Adipocyte (in vitro differentiated cells): ENCODE data around the gene RBM19.

Experiments
- DNase-seq: peaks from one replicate; pipeline ENCODE4 v3.0.0-alpha.2; 2015; ENCODE audit warnings: low read depth
- H3K27me3 ChIP-seq: replicated peaks from 2 replicates; pipeline ENCODE4 v1.7.0; 2013; ENCODE audit warnings: mild to moderate bottlenecking, low read length, moderate library complexity; ENCODE audit not compliant: control insufficient read depth, insufficient read depth
- H3K36me3 ChIP-seq: 2 replicates; pipeline ENCODE4 v1.7.0; 2013; ENCODE audit warnings: low read length, mild to moderate bottlenecking, moderate library complexity; ENCODE audit not compliant: control insufficient read depth, insufficient read depth, severe bottlenecking
- H3K4me1 ChIP-seq: 2 replicates; pipeline ENCODE4 v1.7.0; 2013; ENCODE audit warnings: mild to moderate bottlenecking, low read length, moderate library complexity; ENCODE audit not compliant: control insufficient read depth, insufficient read depth
- H3K4me3 ChIP-seq: 2 replicates; pipeline ENCODE4 v1.7.0; 2013; ENCODE audit warnings: mild to moderate bottlenecking, low read length, moderate library complexity
- H3K9ac ChIP-seq: 2 replicates; pipeline ENCODE4 v1.7.0; 2013; ENCODE audit warnings: mild to moderate bottlenecking, low read length, moderate library complexity
- H3K9me3 ChIP-seq: 2 replicates; pipeline ENCODE4 v1.7.0; 2013; ENCODE audit warnings: mild to moderate bottlenecking, low read length, moderate library complexity; ENCODE audit not compliant: control insufficient read depth

Gene RBM19

DNA sequence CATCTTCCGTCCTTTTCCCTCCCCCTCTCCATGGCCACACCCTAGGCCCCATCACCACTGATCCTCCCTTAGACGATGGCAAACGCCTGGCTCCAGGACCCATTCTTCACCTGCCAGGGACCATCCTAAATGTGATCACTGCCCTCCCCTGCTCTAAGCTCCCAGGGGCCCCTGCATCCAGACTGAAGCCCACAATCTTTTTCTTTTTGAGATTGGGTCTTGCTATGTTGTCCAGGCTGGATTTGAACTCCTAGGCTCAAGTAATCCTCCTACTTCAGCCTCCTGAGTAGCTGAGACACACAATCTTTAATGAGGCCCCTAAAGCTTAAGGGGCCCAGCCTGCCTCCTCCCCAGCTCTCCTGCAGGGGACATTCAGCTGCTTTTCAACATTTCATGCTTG, 15.3 kb downstream of the RBM19 start:
- Histone ChIP-seq H3K9me3 (no peaks in the 10 kb centered on the region), H3K4me3 (no peak overlapping the region), H3K27me3 (no peaks in the 10 kb centered on the region), H3K9ac (no peak overlapping the region), H3K36me3 (peaks cover 82% of the 10 kb centered on the region), H3K4me1 (no peaks in the 10 kb centered on the region)
- DNase-seq = no peak

DNA sequence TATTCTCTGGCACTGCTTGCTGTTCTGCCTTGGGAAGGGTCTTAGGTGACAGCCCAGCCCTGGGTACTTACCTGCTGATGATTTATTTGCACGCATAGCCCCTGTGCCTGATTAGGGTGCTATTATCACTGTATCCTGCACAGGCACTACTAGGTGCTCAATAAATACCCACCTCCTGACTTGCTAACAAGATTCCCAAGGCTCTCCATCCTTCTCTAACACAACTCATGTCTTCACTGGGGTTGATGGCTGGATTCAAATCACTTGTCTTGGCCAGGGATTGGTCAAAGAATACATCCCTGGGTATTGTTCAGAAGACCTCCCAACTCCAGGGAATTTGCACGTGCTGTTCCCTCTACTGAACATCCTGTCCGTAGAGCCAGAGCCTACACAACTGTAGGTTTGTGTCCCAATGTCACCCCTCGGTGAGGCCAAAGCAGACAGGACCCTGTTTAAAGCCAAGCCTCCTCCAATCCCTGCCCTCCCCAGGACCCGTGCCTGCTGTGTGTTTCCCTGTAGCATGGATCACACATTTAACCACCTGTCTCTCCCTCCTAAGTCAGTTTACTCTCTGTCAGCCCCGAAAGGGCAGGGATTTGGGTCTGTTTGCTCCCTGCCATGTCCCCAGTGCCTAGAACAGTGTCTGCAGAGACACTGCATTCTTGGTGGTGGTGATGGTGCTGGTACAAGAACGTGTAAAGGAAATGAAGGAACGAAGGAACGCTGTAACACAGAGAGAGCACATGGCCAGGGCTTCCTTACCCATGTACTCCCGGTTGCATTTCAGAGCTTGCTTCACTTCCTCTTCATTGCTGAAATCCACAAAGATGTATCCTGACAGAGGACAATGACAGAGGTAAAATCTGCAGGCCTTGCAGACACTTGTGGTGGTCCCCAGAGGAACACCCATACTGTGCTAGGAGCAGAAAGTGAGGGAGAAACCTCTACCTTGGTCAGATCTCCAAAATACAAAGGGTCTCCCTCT, 16.5 kb downstream of the RBM19 start:
- H3K36me3 ChIP-seq = peaks cover 81% of the 10 kb centered on the region
- H3K9me3 ChIP-seq = no peaks in the 10 kb centered on the region
- H3K9ac ChIP-seq = no peak overlapping the region
- no peaks in the 10 kb centered on the region for H3K27me3 ChIP-seq
- no peak overlapping the region for H3K4me3 ChIP-seq
- no peaks in the 10 kb centered on the region for H3K4me1 ChIP-seq
- no peak for DNase-seq

DNA sequence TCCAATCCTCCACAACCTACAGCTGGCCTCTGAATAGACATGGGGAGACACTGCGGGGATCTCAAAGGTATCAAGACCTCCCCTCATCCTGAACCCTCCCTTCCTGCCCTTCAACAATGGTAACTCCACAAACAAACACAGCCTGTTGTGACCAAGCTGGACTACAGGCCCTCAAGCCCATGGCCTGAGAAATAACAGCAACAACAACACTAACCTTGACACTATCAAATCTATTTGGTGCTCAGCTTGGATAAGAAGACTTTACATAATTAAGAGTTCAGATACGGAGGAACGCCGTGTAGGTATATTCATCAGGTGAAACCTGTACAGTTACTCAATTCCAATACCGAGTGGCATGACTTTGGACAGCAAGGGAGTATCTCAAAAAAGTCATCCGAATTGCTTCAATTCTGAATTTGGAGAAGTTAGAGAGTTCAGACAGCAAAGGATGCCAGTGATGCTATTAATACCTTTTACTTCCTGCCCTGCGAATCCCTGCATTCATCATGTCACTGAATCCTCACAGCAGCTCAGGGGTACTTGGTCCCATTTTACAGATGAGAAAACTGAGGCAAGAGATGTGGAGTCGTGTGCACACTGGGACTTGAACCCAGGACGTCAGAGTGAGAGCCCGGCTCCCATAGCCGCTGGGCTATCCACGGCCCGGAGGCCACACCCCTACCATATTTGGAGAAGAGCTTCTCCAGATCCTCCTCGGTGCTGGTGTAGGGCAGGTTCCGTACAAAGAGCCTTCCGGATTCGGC, 17.8 kb downstream of the RBM19 start:
- no peaks in the 10 kb centered on the region for H3K9me3 ChIP-seq
- no peak overlapping the region for H3K4me3 ChIP-seq
- no peaks in the 10 kb centered on the region for H3K27me3 ChIP-seq
- H3K9ac ChIP-seq = no peak overlapping the region
- no peaks in the 10 kb centered on the region for H3K4me1 ChIP-seq
- no peak for DNase-seq
- peaks cover 74% of the 10 kb centered on the region for H3K36me3 ChIP-seq

DNA sequence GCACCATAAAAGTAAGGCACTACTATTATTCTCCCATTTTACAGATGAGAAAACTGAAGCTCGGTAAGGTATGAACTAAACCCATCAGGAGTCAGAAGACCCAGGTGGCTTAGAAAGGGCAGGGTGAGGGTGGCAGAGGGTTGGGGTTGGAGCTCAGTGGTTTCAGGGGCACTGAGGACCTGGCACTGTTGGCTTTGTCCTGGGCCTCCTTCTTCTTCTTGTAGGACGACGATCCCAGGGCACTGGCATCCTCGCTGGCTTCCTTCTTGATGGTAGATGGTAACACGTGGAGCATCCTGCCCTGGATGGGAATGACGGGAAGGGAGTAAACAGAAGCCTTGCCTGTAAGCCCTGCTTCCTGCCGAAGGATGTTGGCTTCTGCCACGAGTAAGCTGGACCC, 19.9 kb downstream of the RBM19 start:
- Histone ChIP-seq H3K9me3 (no peaks in the 10 kb centered on the region), H3K9ac (no peak overlapping the region), H3K27me3 (no peaks in the 10 kb centered on the region), H3K4me1 (no peaks in the 10 kb centered on the region), H3K4me3 (no peak overlapping the region), H3K36me3 (peaks cover 75% of the 10 kb centered on the region)
- DNase-seq = no peak

DNA sequence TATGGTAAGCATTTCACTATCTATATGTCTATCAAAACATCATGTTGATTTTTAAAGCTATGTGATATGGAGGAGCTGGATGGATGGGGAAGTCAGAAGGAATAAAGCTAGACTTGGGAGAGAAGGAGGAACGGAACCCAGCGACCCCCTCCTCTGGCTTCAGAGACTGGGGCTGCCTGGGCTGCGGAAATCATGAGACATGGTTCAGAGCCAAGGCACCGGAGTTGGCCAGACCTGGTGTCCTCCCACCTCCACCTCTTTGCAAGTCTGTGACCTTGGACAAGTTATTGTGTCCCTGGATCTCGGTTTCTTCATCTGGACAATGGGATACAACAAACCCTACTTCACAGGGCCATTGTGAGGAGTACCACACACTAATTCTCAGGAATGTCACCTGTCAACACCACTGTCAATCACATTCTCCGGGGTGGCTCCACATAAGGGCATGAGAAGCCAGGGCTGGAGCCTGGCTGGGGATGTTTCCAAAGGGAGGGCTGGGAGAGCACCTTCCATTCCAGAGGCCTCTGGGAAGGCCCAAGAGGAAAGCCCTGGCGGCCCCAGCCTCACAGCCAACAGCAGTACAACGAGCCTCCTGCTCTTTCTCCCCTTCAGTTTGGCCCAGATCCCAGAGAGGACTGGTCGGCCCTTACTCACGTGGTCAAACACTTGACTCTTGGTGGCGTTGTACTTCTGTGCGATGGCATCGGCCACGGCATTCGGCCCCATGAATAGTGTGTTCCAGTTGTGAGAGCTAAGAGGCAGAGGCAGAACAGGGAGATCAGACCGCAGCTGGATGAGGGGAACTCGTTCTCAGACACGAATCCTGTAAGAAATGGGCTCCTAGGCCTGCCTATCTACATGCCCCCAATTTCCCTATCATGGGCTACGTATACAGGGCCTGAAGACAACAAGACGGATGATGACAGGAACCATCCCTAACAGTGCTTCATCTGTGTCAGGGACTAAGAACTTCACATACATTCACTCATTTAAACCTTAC, 20.7 kb downstream of the RBM19 start:
- H3K9me3 ChIP-seq = no peaks in the 10 kb centered on the region
- no peaks in the 10 kb centered on the region for H3K27me3 ChIP-seq
- DNase-seq = no peak
- no peak overlapping the region for H3K9ac ChIP-seq
- no peaks in the 10 kb centered on the region for H3K4me1 ChIP-seq
- peaks cover 82% of the 10 kb centered on the region for H3K36me3 ChIP-seq
- H3K4me3 ChIP-seq = no peak overlapping the region

DNA sequence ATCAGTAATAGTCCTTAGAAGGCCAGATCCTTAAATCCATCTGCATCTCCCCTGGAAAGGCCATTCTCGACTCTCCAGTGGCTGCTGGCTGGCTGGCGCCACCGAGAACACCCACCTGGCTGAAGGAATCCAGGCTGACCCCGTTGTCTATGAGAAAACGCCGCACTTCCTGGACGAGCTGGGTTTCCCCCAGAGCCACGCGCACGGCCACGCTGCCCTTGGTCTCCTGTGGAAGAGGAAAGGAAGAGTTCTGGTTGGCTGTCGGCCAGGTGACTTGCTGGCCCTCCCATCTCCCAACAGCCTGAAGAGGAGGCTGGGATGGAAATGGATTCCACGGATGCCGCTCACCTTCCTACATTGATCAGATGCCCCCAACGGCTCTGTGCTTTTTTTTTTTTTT, 23.9 kb downstream of the RBM19 start:
- no peak for DNase-seq
- Histone ChIP-seq H3K36me3 (peaks cover 77% of the 10 kb centered on the region), H3K9ac (no peak overlapping the region), H3K27me3 (no peaks in the 10 kb centered on the region), H3K4me1 (no peaks in the 10 kb centered on the region), H3K9me3 (no peaks in the 10 kb centered on the region), H3K4me3 (no peak overlapping the region)

DNA sequence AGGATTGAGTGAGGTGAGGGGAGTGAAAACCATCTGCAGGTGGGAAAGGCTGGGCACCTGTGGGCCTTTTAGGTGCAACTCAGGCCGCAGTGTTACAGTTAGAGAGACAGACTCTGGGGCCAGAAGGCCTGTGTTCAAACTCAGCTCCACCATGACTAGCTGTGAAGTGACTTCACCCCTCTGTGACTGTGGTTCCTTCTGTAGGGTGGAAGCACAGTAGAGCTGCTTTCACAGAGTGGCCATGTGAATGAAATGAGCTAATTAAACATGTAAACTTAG, 25.0 kb downstream of the RBM19 start:
- no peaks in the 10 kb centered on the region for H3K4me1 ChIP-seq
- no peak overlapping the region for H3K4me3 ChIP-seq
- H3K9ac ChIP-seq = no peak overlapping the region
- no peak for DNase-seq
- H3K27me3 ChIP-seq = no peaks in the 10 kb centered on the region
- peaks cover 72% of the 10 kb centered on the region for H3K36me3 ChIP-seq
- no peaks in the 10 kb centered on the region for H3K9me3 ChIP-seq

DNA sequence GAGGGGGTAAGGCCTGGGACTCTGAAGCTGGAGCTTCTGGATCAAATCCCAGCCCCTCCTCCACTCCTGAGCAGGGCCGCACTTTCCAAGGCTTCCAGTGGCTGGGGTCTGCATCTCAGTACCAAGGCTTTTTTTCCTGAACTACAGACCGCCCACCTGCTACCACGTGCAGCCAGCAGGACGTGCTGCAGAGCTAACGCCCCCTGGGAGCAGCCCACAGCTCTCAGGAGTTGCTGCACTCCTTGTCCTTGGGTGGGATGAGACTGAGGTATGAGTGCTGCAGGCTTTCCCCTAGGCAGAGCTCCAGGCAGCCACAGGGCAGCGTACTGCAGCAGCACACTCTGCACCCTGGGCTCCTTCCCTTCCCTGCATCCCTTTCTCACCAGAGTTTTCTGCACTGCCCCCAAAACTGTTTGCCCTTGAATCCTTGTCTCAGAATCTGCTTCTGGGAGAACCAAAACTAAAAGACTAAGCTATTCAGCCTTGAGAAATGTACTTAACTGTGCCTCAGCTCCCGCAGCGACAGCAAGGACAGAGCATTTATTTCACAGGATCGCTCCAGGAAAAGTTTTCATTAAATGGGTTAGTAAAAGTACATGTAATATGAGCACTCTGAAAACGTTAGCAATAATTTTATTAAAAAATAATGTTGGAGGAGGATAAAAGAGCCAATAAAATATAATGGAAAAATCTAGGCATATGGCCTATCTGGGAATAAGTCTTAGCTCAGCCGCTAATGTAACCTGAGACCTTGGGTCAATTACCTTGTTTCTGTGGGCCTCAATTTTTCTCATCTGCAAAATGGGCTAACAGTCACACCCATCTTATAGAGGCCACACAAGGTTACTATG, 25.5 kb downstream of the RBM19 start:
- Histone ChIP-seq H3K4me3 (no peak overlapping the region), H3K9ac (no peak overlapping the region), H3K9me3 (no peaks in the 10 kb centered on the region), H3K27me3 (no peaks in the 10 kb centered on the region), H3K4me1 (no peaks in the 10 kb centered on the region), H3K36me3 (peaks cover 66% of the 10 kb centered on the region)
- no peak for DNase-seq

DNA sequence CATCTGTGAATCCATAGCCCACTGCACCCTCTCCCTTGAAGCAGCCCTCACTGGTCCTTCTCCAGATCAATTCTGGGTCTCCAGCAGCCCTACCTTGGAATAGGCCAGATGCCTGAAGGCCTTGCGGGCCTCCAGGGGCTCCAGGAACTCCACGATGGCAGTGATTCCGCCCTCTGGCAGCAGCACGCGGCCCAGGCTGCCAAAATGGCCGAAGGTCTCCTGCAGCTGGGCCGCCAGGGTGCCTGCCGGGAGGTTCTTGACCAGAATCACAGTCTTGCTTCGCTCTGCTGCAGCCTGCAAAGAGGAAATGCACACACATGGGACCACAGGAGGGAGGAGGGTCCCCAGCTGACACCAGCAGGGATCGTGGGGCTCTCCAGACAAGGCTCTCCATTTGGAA, 26.3 kb downstream of the RBM19 start:
- Histone ChIP-seq H3K4me3 (no peak overlapping the region), H3K4me1 (no peaks in the 10 kb centered on the region), H3K36me3 (peaks cover 59% of the 10 kb centered on the region), H3K27me3 (no peaks in the 10 kb centered on the region), H3K9ac (no peak overlapping the region), H3K9me3 (no peaks in the 10 kb centered on the region)
- no peak for DNase-seq

DNA sequence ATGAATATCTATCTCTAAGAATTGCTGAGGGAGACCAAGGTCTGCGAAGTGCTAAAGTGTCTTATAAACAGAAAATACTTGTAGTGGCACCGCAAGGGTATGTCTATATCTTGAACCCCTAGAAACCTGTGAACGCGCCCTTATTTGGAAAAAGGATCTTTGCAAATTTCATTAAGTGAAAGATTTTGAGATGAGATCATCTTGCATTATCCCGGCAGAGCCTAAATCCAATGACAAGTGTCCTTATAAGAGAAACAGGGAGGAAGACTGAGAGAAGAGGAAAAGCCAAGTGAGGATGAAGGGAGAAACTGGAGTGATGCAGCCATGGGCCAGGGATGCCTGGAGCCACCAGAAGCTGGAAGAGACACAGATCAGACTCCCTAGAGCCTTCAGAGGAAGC, 27.7 kb downstream of the RBM19 start:
- Histone ChIP-seq H3K4me1 (peaks cover 2% of the 10 kb centered on the region), H3K9me3 (no peaks in the 10 kb centered on the region), H3K36me3 (peaks cover 57% of the 10 kb centered on the region), H3K4me3 (no peak overlapping the region), H3K9ac (no peak overlapping the region), H3K27me3 (no peaks in the 10 kb centered on the region)
- no peak for DNase-seq
